ENCODE data around the gene TRAPPC12. TPM values are rescaled to one million over a fixed set of nuclear protein-coding genes. Genes with fewer than 3 reads are reported as not detected.
A peak's percentile ranks its signal among the peaks of the same experiment; 100 is the strongest.

TRAPPC12 gene
- total RNA-seq, 1 donor from 2014 or later, result 89.7 TPM

- TF ChIP-seq CTCF (IDR thresholded peaks at IDR 0.05), result no peak
- no peak for DNase-seq (ENCODE audit: extremely low spot score, unreplicated experiment)
These were observed 97.0 kb downstream of the TRAPPC12 start for GRCh38 chr2:3476321-3476984.

GRCh38 chr2:3476985-3477327, 97.5 kb downstream of the TRAPPC12 start:
- Mint-ChIP-seq H3K9me3 (ENCODE audit: unreplicated experiment) (no peaks in the 10 kb centered on the region), H3K4me3 (ENCODE audit: unreplicated experiment) (no peak overlapping the region), H3K27me3 (ENCODE audit: unreplicated experiment) (no peaks in the 10 kb centered on the region), H3K36me3 (ENCODE audit: unreplicated experiment) (peaks cover 25% of the 10 kb centered on the region), H3K4me1 (ENCODE audit: unreplicated experiment) (peaks cover 1% of the 10 kb centered on the region), H3K27ac (ENCODE audit: unreplicated experiment) (no peak overlapping the region)
- no peak for TF ChIP-seq CTCF (IDR thresholded peaks at IDR 0.05)
- no peak for DNase-seq (ENCODE audit: extremely low spot score, unreplicated experiment)

More at GRCh38 chr2:3476321-3476984, 97.0 kb downstream of the TRAPPC12 start:
- no peaks in the 10 kb centered on the region for H3K27me3 Mint-ChIP-seq (ENCODE audit: unreplicated experiment)
- H3K4me1 Mint-ChIP-seq (ENCODE audit: unreplicated experiment), result peaks cover 1% of the 10 kb centered on the region
- no peaks in the 10 kb centered on the region for H3K9me3 Mint-ChIP-seq (ENCODE audit: unreplicated experiment)
- peak overlapping the region; percentile 41 for H3K27ac Mint-ChIP-seq (ENCODE audit: unreplicated experiment)
- H3K36me3 Mint-ChIP-seq (ENCODE audit: unreplicated experiment), result peaks cover 27% of the 10 kb centered on the region
- no peak overlapping the region for H3K4me3 Mint-ChIP-seq (ENCODE audit: unreplicated experiment)

- Mint-ChIP-seq H3K27ac (ENCODE audit: unreplicated experiment) (no peak overlapping the region), H3K4me3 (ENCODE audit: unreplicated experiment) (no peak overlapping the region), H3K36me3 (ENCODE audit: unreplicated experiment) (peaks cover 16% of the 10 kb centered on the region), H3K9me3 (ENCODE audit: unreplicated experiment) (no peaks in the 10 kb centered on the region), H3K4me1 (ENCODE audit: unreplicated experiment) (peaks cover 1% of the 10 kb centered on the region), H3K27me3 (ENCODE audit: unreplicated experiment) (no peaks in the 10 kb centered on the region)
- TF ChIP-seq CTCF (IDR thresholded peaks at IDR 0.05), result no peak
- DNase-seq (ENCODE audit: extremely low spot score, unreplicated experiment), result no peak
These were observed 99.4 kb downstream of the TRAPPC12 start for GRCh38 chr2:3478846-3479385.

- H3K4me3 Mint-ChIP-seq (ENCODE audit: unreplicated experiment), result no peak overlapping the region
- no peak for TF ChIP-seq CTCF (IDR thresholded peaks at IDR 0.05)
- H3K27me3 Mint-ChIP-seq (ENCODE audit: unreplicated experiment), result no peaks in the 10 kb centered on the region
- DNase-seq (ENCODE audit: extremely low spot score, unreplicated experiment), result no peak
- H3K27ac Mint-ChIP-seq (ENCODE audit: unreplicated experiment), result no peak overlapping the region
- H3K9me3 Mint-ChIP-seq (ENCODE audit: unreplicated experiment), result no peaks in the 10 kb centered on the region
- peaks cover 14% of the 10 kb centered on the region for H3K36me3 Mint-ChIP-seq (ENCODE audit: unreplicated experiment)
- H3K4me1 Mint-ChIP-seq (ENCODE audit: unreplicated experiment), result peaks cover 1% of the 10 kb centered on the region
These were observed 100.2 kb downstream of the TRAPPC12 start for GRCh38 chr2:3479430-3480320.

Measured in osteocyte (in vitro differentiated cells).